Adrenal gland (tissue), 12 donors: ENCODE measurements around the gene INCENP. TPM values are rescaled to one million over a fixed set of nuclear protein-coding genes. Genes with fewer than 3 reads are reported as not detected.

ENCODE experiments used
- DNase-seq, 7 donors: peaks; one replicate each; pipeline ENCODE4 v3.0.0-alpha.2; 2019 to 2020
- H3K27ac ChIP-seq, 5 donors: fragments of 200-600 bp; sonication (generic) in 4 of 5; 1 replicate in 3 of 5; 2 replicates in 2 of 5; pipeline versions ENCODE4 v1.5.1 to v1.8.0; 2016 to 2020; ENCODE audit warnings: mild to moderate bottlenecking in 1 of 5
- H3K27me3 ChIP-seq: fragments of 200-600 bp; 2 replicates; pipeline ENCODE4 v1.8.0; 2021
- H3K36me3 ChIP-seq, 2 donors: fragments of 200-600 bp; replicated peaks in 1 of 2; 1 replicate in 1 of 2; 2 replicates in 1 of 2; pipeline versions ENCODE4 v1.5.1 to v1.8.0; 2018 to 2022
- H3K4me1 ChIP-seq, 2 donors: fragments of 200-600 bp; replicated peaks in 1 of 2; 1 replicate in 1 of 2; 2 replicates in 1 of 2; pipeline versions ENCODE4 v1.5.1 to v1.8.0; 2018 to 2021
- H3K4me3 ChIP-seq, 4 donors: fragments of 200-600 bp; sonication (generic) in 3 of 4; one replicate each; pipeline ENCODE4 v1.5.1; 2016 to 2018
- H3K9me3 ChIP-seq, 3 donors: fragments of 200-600 bp; sonication (generic) in 1 of 3; replicated peaks in 1 of 3; 1 replicate in 2 of 3; 2 replicates in 1 of 3; pipeline versions ENCODE4 v1.5.1 to v1.8.0; 2016 to 2021
- POLR2A ChIP-seq, 2 donors: fragments of 450-650 bp; IDR thresholded peaks; one replicate each; pipeline ENCODE4 v1.6.1; 2017; ENCODE audit warnings: antibody characterized with exemption in 2 of 2, mild to moderate bottlenecking in 2 of 2, moderate library complexity in 1 of 2
- WGBS, 4 donors: extraction: QIAGEN DNeasy Blood & Tissue Kit in 2 of 4; methylation state at CpG; one replicate each; pipeline versions ENCODE4 v1.1.5 to v1.1.7; 2013 to 2017; 5-methylcytosine and 5-hydroxymethylcytosine counted together
- intact Hi-C, 2 donors: fragments of 100-400 bp; cut with DNase I; formaldehyde crosslinking; loops; one replicate each; pipeline versions ENCODE4 v1.14.1 to v1.15.0; 2022 to 2023
- polyA plus RNA-seq, 3 donors: library from polyadenylated mRNA; stranded (reverse); fragments of 200-250 nt in 2 of 3; fragments of 350-450 nt in 1 of 3; fragmentation: Illumina TruSeq in 1 of 3; extraction: RNeasy Lipid Tissue Mini Kit (QIAGEN cat#74804) in 1 of 3; gene quantifications; one replicate each; pipeline ENCODE4 v1.2.3, GENCODE V29; 2013 to 2014
- total RNA-seq, 9 donors: library from RNA; depleted of rRNA in 4 of 9; stranded (reverse); fragments of >200 nt in 4 of 9; fragments of 120-200 nt in 1 of 9; fragmentation: NEBNext Ultra II Directional in 1 of 9; extraction: Animal tissue kit (Norgen Biotek cat#: 25700) in 1 of 9; gene quantifications; one replicate each; pipeline versions ENCODE4 v1.1.0 to v1.2.4, GENCODE V29; 2013 to 2023
- TF ChIP-seq, protein P1 (sequence below), 6 experiments: fragments of 450-650 bp in 4 of 6; fragments of 200-600 bp in 2 of 6; sonication (generic) in 1 of 6; IDR thresholded peaks; 1 replicate in 5 of 6; 2 replicates in 1 of 6; pipeline versions ENCODE4 v1.5.1 to v1.8.0; 2016 to 2021; ENCODE audit warnings: antibody characterized with exemption in 6 of 6, mild to moderate bottlenecking in 2 of 6, moderate library complexity in 1 of 6
- donor health status: healthy with polysubstance abuse.
- donor health status: Bipolar disorder and iron deficiency.
- donor health status: DM: yes; HTN: yes; CAD: no.
- donor health status: DM: no; HTN: no; CAD: no.
- donor health status: DM: no; HTN: no; CAD: no.
- donor health status: DM: yes; HTN: yes; CAD: no.

Gene INCENP
- total and polyA plus RNA-seq, 12 donors = 1.4 to 23.2 (median 13.8) TPM

DNA sequence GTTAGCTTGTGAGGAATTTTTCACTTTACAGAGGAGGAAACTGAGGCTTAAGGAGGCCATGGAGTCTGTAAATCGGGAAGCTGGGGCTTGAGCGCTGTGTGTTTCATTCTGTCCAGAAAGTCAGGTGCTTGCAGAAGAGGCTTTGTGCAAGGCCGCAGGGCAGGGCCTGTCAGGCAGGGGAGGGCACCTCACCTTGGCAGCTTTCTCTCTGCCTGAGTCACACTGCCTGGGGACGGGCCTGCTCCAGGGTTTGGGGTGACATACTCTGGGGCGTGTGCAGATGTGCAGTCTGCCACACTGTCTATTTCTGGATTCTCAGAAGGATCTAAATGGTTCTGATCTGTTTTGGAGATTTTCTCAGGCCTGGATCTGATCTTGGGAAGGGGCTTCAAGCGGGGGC is 8.4 kb downstream of the INCENP start:
- 43 to 64% (median 54%) methylated on average over 6 of the region's 6 CpGs for WGBS, 4 donors
- H3K9me3 ChIP-seq = no peaks in the 10 kb centered on the region
- no peak overlapping the region for H3K4me3 ChIP-seq
- H3K27ac ChIP-seq = peak overlapping the region in 3 of 5 donors; percentile 53 to 83 (median 74)
- TF ChIP-seq POLR2A (IDR thresholded peaks at IDR 0.05) = peak in 1 of 2 donors; percentile 45
- TF ChIP-seq, protein P1, sequence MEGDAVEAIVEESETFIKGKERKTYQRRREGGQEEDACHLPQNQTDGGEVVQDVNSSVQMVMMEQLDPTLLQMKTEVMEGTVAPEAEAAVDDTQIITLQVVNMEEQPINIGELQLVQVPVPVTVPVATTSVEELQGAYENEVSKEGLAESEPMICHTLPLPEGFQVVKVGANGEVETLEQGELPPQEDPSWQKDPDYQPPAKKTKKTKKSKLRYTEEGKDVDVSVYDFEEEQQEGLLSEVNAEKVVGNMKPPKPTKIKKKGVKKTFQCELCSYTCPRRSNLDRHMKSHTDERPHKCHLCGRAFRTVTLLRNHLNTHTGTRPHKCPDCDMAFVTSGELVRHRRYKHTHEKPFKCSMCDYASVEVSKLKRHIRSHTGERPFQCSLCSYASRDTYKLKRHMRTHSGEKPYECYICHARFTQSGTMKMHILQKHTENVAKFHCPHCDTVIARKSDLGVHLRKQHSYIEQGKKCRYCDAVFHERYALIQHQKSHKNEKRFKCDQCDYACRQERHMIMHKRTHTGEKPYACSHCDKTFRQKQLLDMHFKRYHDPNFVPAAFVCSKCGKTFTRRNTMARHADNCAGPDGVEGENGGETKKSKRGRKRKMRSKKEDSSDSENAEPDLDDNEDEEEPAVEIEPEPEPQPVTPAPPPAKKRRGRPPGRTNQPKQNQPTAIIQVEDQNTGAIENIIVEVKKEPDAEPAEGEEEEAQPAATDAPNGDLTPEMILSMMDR (IDR thresholded peaks at IDR 0.05) = no peak
- no peaks in the 10 kb centered on the region for H3K27me3 ChIP-seq
- peaks cover 0 to 20% of the 10 kb centered on the region in 2 donors for H3K36me3 ChIP-seq
- H3K4me1 ChIP-seq = peaks cover 0 to 13% of the 10 kb centered on the region in 2 donors
- peak; percentile 82 to 94 (median 92) for DNase-seq
- intact Hi-C loops = no loop called here

DNA sequence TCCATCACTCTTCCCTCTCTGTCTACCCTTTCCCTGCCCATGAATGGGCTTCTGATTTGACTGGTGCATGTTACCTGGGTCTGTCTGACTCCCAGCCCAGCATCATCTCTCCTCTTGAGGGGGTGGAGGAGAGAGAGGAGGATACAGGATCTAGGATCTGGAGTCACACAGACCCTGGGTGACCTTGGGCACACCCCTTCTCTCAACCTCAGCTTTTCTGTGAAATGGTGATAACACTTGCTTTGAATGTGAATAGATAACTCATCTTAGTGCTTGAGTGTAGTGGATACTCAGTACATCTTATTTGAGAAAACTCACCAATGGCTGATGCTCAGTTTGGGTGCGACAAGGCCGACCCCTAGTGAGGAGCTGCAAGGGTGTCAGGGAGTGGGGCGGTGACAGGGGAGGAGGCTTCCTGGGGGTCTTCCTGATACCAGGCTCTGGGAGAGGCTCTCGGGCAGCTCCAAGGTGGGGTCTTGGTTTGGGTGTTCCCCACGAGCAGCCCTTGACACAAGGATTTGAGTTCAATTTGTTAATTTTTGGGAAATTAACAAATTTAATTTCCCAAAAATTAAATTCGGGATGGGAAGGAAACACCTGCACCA is 9.0 kb downstream of the INCENP start:
- Histone ChIP-seq H3K27ac (peak overlapping the region in 3 of 5 donors; percentile 29 to 83 (median 74)), H3K27me3 (no peaks in the 10 kb centered on the region), H3K36me3 (peaks cover 0 to 20% of the 10 kb centered on the region in 2 donors), H3K4me1 (peaks cover 0 to 13% of the 10 kb centered on the region in 2 donors), H3K4me3 (no peak overlapping the region), H3K9me3 (no peaks in the 10 kb centered on the region)
- TF ChIP-seq, protein P1 (IDR thresholded peaks at IDR 0.05) = no peak
- TF ChIP-seq POLR2A (IDR thresholded peaks at IDR 0.05) = no peak
- intact Hi-C loops = no loop called here
- 74 to 89% (median 86%) methylated on average over 6 of the region's 6 CpGs for WGBS, 4 donors
- peak in 2 of 7 donors; percentile 12 to 44 for DNase-seq

DNA sequence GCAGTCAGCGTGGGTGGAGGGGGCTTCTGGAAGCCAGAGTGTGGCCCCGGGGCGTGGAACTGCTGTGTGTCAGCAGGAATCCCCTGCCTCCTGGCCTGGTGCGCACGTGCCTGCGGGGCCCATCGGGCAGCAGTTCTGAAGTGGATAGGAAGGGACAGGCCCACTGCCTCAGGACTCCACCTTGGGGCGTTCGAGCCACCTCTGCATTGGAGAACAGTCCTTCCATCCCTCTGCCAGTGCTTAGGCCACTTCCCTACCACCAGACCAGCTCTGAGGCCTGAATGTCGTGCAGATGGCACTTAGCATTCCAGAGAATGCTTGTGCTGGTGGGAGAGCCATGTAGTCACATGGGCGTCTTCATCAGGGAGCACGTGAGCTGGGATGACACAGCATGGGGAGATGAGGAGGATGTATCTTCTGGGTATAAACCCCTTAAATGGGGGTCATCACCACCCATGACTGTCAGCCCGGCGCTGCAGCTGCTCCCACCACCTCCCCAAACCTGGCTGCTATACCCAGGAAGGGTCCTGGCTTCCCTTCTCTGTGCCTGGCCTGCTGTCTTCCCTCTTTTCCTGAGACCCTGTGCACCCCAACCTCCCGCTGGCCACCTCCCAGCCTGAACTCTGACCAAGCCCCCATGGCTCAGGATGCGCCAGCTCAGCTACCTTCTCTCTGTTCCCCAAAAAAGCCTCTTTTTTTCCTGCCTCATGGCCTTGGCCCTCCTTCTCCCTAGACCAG is 9.7 kb downstream of the INCENP start:
- H3K27me3 ChIP-seq = no peaks in the 10 kb centered on the region
- 82 to 95% (median 93%) methylated on average over 12 to 16 of the region's 16 CpGs for WGBS, 4 donors
- no peaks in the 10 kb centered on the region for H3K9me3 ChIP-seq
- H3K27ac ChIP-seq = no peak overlapping the region
- peaks cover 0 to 13% of the 10 kb centered on the region in 2 donors for H3K4me1 ChIP-seq
- TF ChIP-seq, protein P1 (IDR thresholded peaks at IDR 0.05) = no peak
- TF ChIP-seq POLR2A (IDR thresholded peaks at IDR 0.05) = no peak
- H3K36me3 ChIP-seq = peaks cover 0 to 20% of the 10 kb centered on the region in 2 donors
- intact Hi-C loops = no loop called here
- no peak overlapping the region for H3K4me3 ChIP-seq
- DNase-seq = peak in 2 of 7 donors; percentile 9 to 39

DNA sequence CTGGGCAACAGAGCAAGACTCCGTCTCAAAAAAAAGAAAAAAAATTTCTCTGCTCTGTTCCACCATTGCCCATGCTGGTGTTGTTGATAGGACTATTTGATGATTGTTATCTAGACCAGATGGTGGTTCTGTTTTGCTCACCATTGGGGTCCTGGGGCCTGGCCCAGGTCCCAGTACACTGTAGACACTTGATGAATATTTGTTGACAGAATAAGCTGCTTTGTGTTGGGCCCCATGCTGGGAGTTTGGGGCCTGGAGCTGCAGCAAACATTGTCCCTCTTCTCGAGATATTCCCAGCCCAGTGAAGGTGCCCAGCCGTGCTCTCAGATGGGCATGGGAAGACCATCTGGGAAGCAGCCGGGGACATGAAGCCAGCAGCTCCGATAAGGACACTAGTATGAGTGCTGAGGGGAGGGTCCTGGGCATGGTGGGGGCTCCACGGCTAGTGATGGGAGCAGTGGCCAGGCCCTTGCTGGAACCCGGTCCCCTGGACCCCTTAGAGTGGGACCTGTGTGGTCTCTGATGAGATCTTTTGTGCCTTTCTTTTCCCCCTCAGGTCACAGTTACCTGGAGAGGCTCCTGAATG is 13.6 kb downstream of the INCENP start:
- intact Hi-C loops = no loop called here
- no peaks in the 10 kb centered on the region for H3K9me3 ChIP-seq
- peak in 3 of 7 donors; percentile 11 to 40 (median 15) for DNase-seq
- H3K4me1 ChIP-seq = peaks cover 0 to 4% of the 10 kb centered on the region in 2 donors
- H3K36me3 ChIP-seq = peaks cover 0 to 28% of the 10 kb centered on the region in 2 donors
- 89 to 99% (median 97%) methylated on average over 3 to 7 of the region's 7 CpGs for WGBS, 4 donors
- H3K27me3 ChIP-seq = no peaks in the 10 kb centered on the region
- TF ChIP-seq, protein P1 (IDR thresholded peaks at IDR 0.05) = no peak
- TF ChIP-seq POLR2A (IDR thresholded peaks at IDR 0.05) = no peak
- no peak overlapping the region for H3K4me3 ChIP-seq
- no peak overlapping the region for H3K27ac ChIP-seq
